Muscle layer of duodenum (tissue), 2 donors: ENCODE measurements around the gene SOX2.
"Not testable (repeated sequence)": the region's sequence is repeated elsewhere in the genome, so short reads cannot be mapped to it uniquely, and the experiment has no call there.

Source experiments
- H3K27ac ChIP-seq: one replicate; pipeline ENCODE4 v1.7.0; 2013; ENCODE audit warnings: mild to moderate bottlenecking, low read length
- H3K27me3 ChIP-seq: one replicate; pipeline ENCODE4 v1.7.0; 2013; ENCODE audit warnings: low read depth, mild to moderate bottlenecking, control low read depth, low read length
- H3K36me3 ChIP-seq, 2 donors: one replicate each; pipeline ENCODE4 v1.7.0; 2013; ENCODE audit warnings: low read length in 2 of 2, control low read depth in 1 of 2, mild to moderate bottlenecking in 1 of 2; ENCODE audit not compliant: insufficient read depth in 2 of 2, control insufficient read depth in 1 of 2
- H3K4me1 ChIP-seq, 2 donors: one replicate each; pipeline ENCODE4 v1.7.0; 2013; ENCODE audit warnings: low read length in 2 of 2, mild to moderate bottlenecking in 2 of 2, control low read depth in 1 of 2, moderate library complexity in 1 of 2; ENCODE audit not compliant: insufficient read depth in 2 of 2, control insufficient read depth in 1 of 2
- H3K4me3 ChIP-seq, 2 donors: one replicate each; pipeline ENCODE4 v1.7.0; 2013; ENCODE audit warnings: low read length in 2 of 2, low read depth in 1 of 2, mild to moderate bottlenecking in 1 of 2
- H3K9me3 ChIP-seq, 2 donors: one replicate each; pipeline ENCODE4 v1.7.0; 2013; ENCODE audit warnings: low read length in 2 of 2, control low read depth in 1 of 2, mild to moderate bottlenecking in 1 of 2; ENCODE audit not compliant: control insufficient read depth in 1 of 2
- donor health status: healthy.

SOX2 gene

GRCh38 chr3:181739628-181740027 is 27.9 kb downstream of the SOX2 start:
- Histone ChIP-seq H3K27me3 (no peaks in the 10 kb centered on the region), H3K9me3 (no peaks in the 10 kb centered on the region), H3K36me3 (no peaks in the 10 kb centered on the region), H3K27ac (no peak overlapping the region), H3K4me3 (no peak overlapping the region), H3K4me1 (no peaks in the 10 kb centered on the region)

- no peaks in the 10 kb centered on the region for H3K4me1 ChIP-seq
- no peaks in the 10 kb centered on the region for H3K27me3 ChIP-seq
- H3K4me3 ChIP-seq: no peak overlapping the region
- no peaks in the 10 kb centered on the region for H3K9me3 ChIP-seq
- no peak overlapping the region for H3K27ac ChIP-seq
- H3K36me3 ChIP-seq: no peaks in the 10 kb centered on the region
Observed at GRCh38 chr3:181741417-181741816, 29.7 kb downstream of the SOX2 start.

- H3K27ac ChIP-seq: no peak overlapping the region
- no peaks in the 10 kb centered on the region for H3K9me3 ChIP-seq
- H3K27me3 ChIP-seq: no peaks in the 10 kb centered on the region
- H3K36me3 ChIP-seq: no peaks in the 10 kb centered on the region
- peaks cover 0 to 4% of the 10 kb centered on the region in 2 donors for H3K4me1 ChIP-seq
- no peak overlapping the region for H3K4me3 ChIP-seq
Observed at GRCh38 chr3:181752202-181752671, 40.5 kb downstream of the SOX2 start.

DNA sequence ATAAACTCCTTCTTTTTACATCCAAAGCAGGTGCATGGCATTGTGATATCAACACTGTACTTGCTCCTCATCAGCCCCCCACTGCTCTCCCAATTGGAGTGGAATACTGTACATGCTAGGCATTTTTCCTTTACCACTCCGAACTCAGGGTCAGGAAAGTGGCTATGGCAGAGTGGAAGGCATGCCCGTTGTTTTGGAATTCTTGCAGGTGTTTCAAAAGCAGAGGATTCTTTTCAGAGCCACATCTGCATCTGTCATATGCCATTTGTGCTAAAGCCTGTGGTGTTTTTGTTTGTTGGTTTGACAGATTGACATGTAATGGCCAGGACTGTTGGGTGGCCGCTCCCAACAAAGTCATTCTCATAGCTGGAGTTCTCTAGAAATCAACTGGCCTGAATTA is 41.7 kb downstream of the SOX2 start:
- H3K27ac ChIP-seq: no peak overlapping the region
- H3K9me3 ChIP-seq: no peaks in the 10 kb centered on the region
- H3K4me1 ChIP-seq: peaks cover 0 to 4% of the 10 kb centered on the region in 2 donors
- no peaks in the 10 kb centered on the region for H3K36me3 ChIP-seq
- H3K27me3 ChIP-seq: no peaks in the 10 kb centered on the region
- H3K4me3 ChIP-seq: no peak overlapping the region

DNA sequence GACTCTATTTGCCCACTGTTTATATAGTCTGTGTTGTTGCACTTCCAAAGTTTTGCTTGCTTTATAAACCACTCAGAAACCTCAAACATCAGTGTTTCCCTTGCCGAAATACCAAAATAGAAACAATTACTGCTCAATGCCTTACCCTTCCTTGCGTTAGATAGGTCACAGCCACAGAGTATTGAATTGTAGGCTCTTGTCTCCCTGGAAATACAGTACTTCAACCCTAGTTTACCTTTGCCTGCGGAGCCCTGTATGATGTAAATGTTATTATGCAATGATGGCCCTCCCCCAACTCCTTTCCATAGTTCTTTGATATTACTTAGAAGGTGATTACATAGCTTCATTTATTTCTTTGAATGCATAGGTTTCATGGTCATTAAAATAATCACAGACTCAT is 44.2 kb downstream of the SOX2 start:
- H3K4me3 ChIP-seq: no peak overlapping the region
- H3K27ac ChIP-seq: no peak overlapping the region
- no peaks in the 10 kb centered on the region for H3K36me3 ChIP-seq

GRCh38 chr3:181756645-181757297 is 45.0 kb downstream of the SOX2 start:
- Histone ChIP-seq H3K27ac (no peak overlapping the region), H3K27me3 (no peaks in the 10 kb centered on the region), H3K4me1 (peaks cover 0 to 4% of the 10 kb centered on the region in 2 donors)

More for the DNA sequence above, 44.2 kb downstream of the SOX2 start:
- Histone ChIP-seq H3K9me3 (no peaks in the 10 kb centered on the region), H3K4me1 (peaks cover 0 to 4% of the 10 kb centered on the region in 2 donors), H3K27me3 (no peaks in the 10 kb centered on the region)

DNA sequence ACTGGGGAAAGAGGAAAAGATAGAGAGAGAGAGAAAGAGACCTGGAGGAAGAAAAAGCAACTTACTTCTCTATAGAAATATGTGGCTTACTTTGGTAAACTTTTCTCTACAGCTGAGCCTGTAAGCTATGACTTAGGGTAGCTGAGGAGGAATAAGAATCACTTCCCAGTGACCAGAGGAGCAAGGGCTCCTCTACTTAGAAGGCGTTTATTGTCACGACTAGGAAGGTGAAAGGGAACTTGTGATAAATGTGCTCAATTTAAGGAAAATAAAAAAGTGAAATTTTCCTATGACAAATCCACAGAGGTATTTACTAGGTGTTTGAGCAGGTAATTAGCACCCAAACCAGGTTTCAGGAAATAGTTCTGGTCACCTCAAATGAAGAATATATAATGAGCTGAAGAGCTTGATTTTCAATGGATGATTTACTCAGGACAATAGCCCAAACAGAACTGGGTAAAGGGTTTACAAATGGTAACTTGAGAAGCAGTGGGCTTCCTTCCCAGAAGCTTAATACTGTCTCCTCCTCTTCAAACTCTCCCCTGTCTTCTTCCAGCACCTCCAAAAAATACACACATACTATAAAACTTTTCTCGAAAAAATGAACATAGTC is 46.1 kb downstream of the SOX2 start:
- Histone ChIP-seq H3K27me3 (no peaks in the 10 kb centered on the region), H3K4me1 (peaks cover 0 to 4% of the 10 kb centered on the region in 2 donors), H3K9me3 (no peaks in the 10 kb centered on the region), H3K36me3 (no peaks in the 10 kb centered on the region), H3K27ac (no peak overlapping the region), H3K4me3 (no peak overlapping the region)

More at GRCh38 chr3:181756645-181757297, 45.0 kb downstream of the SOX2 start:
- no peaks in the 10 kb centered on the region for H3K9me3 ChIP-seq
- H3K4me3 ChIP-seq: no peak overlapping the region
- no peaks in the 10 kb centered on the region for H3K36me3 ChIP-seq

- Histone ChIP-seq H3K36me3 (no peaks in the 10 kb centered on the region), H3K4me1 (no peaks in the 10 kb centered on the region), H3K9me3 (no peaks in the 10 kb centered on the region), H3K4me3 (no peak overlapping the region), H3K27me3 (no peaks in the 10 kb centered on the region), H3K27ac (no peak overlapping the region)
Observed at GRCh38 chr3:181761906-181762305, 50.2 kb downstream of the SOX2 start.

DNA sequence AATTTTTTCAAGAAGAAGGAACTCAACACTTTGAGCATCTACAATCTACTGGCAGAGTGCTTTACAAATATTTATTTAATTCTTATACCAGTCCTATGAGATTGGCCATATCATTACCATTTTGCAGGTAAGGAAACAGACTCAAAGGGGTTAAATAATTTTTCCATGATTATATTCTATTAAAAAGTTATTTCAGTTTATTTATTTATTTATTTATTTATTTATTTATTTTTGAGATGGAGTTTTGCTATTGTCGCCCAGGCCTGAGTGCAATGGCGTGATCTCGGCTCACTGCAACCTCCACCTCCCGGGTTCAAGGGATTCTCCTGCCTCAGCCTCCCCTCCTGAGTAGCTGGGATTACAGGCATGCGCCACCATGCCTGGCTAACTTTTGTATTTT is 52.3 kb downstream of the SOX2 start:
- H3K27ac ChIP-seq, H3K4me3 ChIP-seq, H3K27me3 ChIP-seq, H3K9me3 ChIP-seq, H3K36me3 ChIP-seq, H3K4me1 ChIP-seq: not testable (repeated sequence)
